AG10803 (cell line): ENCODE measurements around the gene APPBP2.
"Not testable (repeated sequence)": the region's sequence is repeated elsewhere in the genome, so short reads cannot be mapped to it uniquely, and the experiment has no call there.

ENCODE experiments used
- DNase-seq: peaks from one replicate; pipeline ENCODE4 v3.0.0; 2010; ENCODE audit warnings: low read depth
- H3K4me3 ChIP-seq: 2 replicates; pipeline ENCODE4 v1.5.1; 2011; ENCODE audit warnings: mild to moderate bottlenecking, low read length, control low read depth
- TF ChIP-seq, protein P1 (sequence below): conservative IDR thresholded peaks from 2 replicates; pipeline ENCODE4 v1.5.1; 2011; ENCODE audit warnings: mild to moderate bottlenecking, low read length, control low read depth, inconsistent platforms

APPBP2 gene

GRCh38 chr17:60559995-60560859 lies 34.2 kb upstream of the APPBP2 start:
- TF ChIP-seq, protein P1, sequence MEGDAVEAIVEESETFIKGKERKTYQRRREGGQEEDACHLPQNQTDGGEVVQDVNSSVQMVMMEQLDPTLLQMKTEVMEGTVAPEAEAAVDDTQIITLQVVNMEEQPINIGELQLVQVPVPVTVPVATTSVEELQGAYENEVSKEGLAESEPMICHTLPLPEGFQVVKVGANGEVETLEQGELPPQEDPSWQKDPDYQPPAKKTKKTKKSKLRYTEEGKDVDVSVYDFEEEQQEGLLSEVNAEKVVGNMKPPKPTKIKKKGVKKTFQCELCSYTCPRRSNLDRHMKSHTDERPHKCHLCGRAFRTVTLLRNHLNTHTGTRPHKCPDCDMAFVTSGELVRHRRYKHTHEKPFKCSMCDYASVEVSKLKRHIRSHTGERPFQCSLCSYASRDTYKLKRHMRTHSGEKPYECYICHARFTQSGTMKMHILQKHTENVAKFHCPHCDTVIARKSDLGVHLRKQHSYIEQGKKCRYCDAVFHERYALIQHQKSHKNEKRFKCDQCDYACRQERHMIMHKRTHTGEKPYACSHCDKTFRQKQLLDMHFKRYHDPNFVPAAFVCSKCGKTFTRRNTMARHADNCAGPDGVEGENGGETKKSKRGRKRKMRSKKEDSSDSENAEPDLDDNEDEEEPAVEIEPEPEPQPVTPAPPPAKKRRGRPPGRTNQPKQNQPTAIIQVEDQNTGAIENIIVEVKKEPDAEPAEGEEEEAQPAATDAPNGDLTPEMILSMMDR, result no peak
- no peak overlapping the region for H3K4me3 ChIP-seq
- DNase-seq, result no peak

DNA sequence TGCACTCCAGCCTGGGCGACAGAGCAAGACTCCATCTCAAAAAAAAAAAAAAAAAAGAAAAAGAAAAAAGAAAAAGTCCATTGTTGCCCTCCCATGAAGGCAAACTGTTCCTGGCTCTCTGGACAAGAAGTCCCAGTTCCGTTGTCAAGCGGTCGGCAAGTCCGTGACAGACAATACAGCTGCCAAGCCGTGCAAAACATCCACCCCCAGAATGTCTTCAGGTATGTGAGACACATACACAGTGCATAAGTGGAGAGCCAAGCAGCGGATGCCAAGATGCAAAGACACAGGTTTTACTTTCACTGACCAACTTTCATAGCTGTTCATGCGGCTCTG lies 33.6 kb upstream of the APPBP2 start:
- DNase-seq, result no peak
- TF ChIP-seq, protein P1, result no peak
- H3K4me3 ChIP-seq, result no peak overlapping the region

DNA sequence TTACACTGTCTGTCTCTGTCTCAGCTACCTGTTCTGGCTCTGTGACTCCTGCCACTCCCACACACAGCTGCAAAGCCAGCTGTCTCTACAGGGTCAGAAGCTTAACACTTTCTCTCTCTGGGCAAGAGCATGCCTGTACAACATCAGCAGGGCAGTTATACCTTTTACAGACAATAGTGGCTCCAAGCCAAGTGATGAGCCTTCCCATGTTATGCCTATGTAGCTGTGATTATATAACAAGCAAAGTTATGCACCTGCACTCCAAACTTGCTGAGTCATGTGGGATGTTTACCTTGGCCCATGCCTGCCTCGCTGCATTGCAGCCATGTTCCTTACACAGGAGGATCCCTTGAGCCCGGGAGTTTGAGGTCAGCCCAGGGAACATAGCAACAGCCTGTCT lies 31.8 kb upstream of the APPBP2 start:
- no peak overlapping the region for H3K4me3 ChIP-seq
- TF ChIP-seq, protein P1, result no peak
- DNase-seq, result no peak

DNA sequence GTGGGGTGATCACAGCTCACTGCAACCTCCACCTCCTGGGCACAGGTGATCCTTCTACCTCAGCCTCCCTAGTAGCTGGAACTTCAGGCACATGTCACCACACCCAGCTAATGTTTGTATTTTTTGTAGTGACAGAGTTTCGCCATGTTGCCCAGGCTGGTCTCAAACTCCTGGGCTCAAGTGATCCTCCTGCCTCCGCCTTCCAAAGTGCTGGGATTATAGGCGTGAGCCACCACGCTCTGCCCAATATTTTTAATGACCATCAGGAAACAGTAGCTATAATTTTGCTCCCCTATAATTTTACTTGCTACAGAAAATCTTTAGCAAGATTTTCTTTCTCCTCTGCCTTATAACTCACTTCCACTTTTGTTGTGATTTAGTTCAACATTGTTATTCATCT lies 29.7 kb upstream of the APPBP2 start:
- DNase-seq, result no peak
- no peak overlapping the region for H3K4me3 ChIP-seq
- TF ChIP-seq, protein P1, result no peak

GRCh38 chr17:60554377-60554788 lies 28.3 kb upstream of the APPBP2 start:
- TF ChIP-seq, protein P1, result no peak

GRCh38 chr17:60552255-60552654 lies 26.2 kb upstream of the APPBP2 start:
- not testable (repeated sequence) for H3K4me3 ChIP-seq, DNase-seq

More at GRCh38 chr17:60554377-60554788, 28.3 kb upstream of the APPBP2 start:
- DNase-seq, result peak; percentile 98
- H3K4me3 ChIP-seq, result no peak overlapping the region

GRCh38 chr17:60548990-60549389 lies 22.9 kb upstream of the APPBP2 start:
- DNase-seq, result peak; percentile 58
- no peak overlapping the region for H3K4me3 ChIP-seq
- TF ChIP-seq, protein P1, result no peak
